Neural progenitor cell (in vitro differentiated cells): ENCODE measurements around the gene RAPGEF2.

Experiments
- EZH2 ChIP-seq: fragments of 200-600 bp; sonication (generic); IDR thresholded peaks from 2 replicates; pipeline ENCODE4 v1.6.1; 2017; ENCODE audit warnings: antibody characterized with exemption, mild to moderate bottlenecking, moderate library complexity
- EZH2phosphoT487 ChIP-seq: fragments of 200-600 bp; sonication (generic); IDR thresholded peaks from 2 replicates; pipeline ENCODE4 v1.6.1; 2017; ENCODE audit warnings: antibody characterized with exemption

GRCh38 chr4:159273141-159273438 lies 170.2 kb downstream of the RAPGEF2 start:
- no peak for TF ChIP-seq EZH2phosphoT487
- no peak for TF ChIP-seq EZH2
